ENCODE measurements around the gene RASSF4.

The RASSF4 gene

GRCh38 chr10:44921506-44921905 is 38.1 kb upstream of the RASSF4 start:
- no peak overlapping the region for H3K4me3 ChIP-seq (ENCODE audit: low read length)
- peaks cover 16% of the 10 kb centered on the region for H3K9me3 ChIP-seq (ENCODE audit: control insufficient read depth, low read length)
- no peak overlapping the region for H3K9ac ChIP-seq (ENCODE audit: low read length)
- no peaks in the 10 kb centered on the region for H3K4me1 ChIP-seq (ENCODE audit: control insufficient read depth, insufficient read depth, low read length)
- H3K27me3 ChIP-seq (replicated peaks; ENCODE audit: control insufficient read depth, insufficient read depth, low read length) = peaks cover 25% of the 10 kb centered on the region
- DNase-seq (ENCODE audit: low read depth) = no peak
- H3K36me3 ChIP-seq (ENCODE audit: control insufficient read depth, insufficient read depth, low read length, severe bottlenecking) = no peaks in the 10 kb centered on the region

GRCh38 chr10:44922021-44922420 is 37.6 kb upstream of the RASSF4 start:
- peaks cover 24% of the 10 kb centered on the region for H3K27me3 ChIP-seq (replicated peaks; ENCODE audit: control insufficient read depth, insufficient read depth, low read length)
- no peaks in the 10 kb centered on the region for H3K36me3 ChIP-seq (ENCODE audit: control insufficient read depth, insufficient read depth, low read length, severe bottlenecking)
- H3K4me1 ChIP-seq (ENCODE audit: control insufficient read depth, insufficient read depth, low read length) = peaks cover 3% of the 10 kb centered on the region
- H3K9me3 ChIP-seq (ENCODE audit: control insufficient read depth, low read length) = peaks cover 16% of the 10 kb centered on the region
- DNase-seq (ENCODE audit: low read depth) = no peak
- H3K9ac ChIP-seq (ENCODE audit: low read length) = no peak overlapping the region
- H3K4me3 ChIP-seq (ENCODE audit: low read length) = no peak overlapping the region

GRCh38 chr10:44922796-44923545 is 36.6 kb upstream of the RASSF4 start:
- H3K36me3 ChIP-seq (ENCODE audit: control insufficient read depth, insufficient read depth, low read length, severe bottlenecking) = no peaks in the 10 kb centered on the region
- no peak for DNase-seq (ENCODE audit: low read depth)
- peaks cover 11% of the 10 kb centered on the region for H3K4me1 ChIP-seq (ENCODE audit: control insufficient read depth, insufficient read depth, low read length)
- no peak overlapping the region for H3K9ac ChIP-seq (ENCODE audit: low read length)
- no peak overlapping the region for H3K4me3 ChIP-seq (ENCODE audit: low read length)
- peaks cover 10% of the 10 kb centered on the region for H3K9me3 ChIP-seq (ENCODE audit: control insufficient read depth, low read length)
- peaks cover 21% of the 10 kb centered on the region for H3K27me3 ChIP-seq (replicated peaks; ENCODE audit: control insufficient read depth, insufficient read depth, low read length)

GRCh38 chr10:44923611-44924010 is 36.0 kb upstream of the RASSF4 start:
- H3K4me1 ChIP-seq (ENCODE audit: control insufficient read depth, insufficient read depth, low read length) = peaks cover 11% of the 10 kb centered on the region
- peaks cover 21% of the 10 kb centered on the region for H3K27me3 ChIP-seq (replicated peaks; ENCODE audit: control insufficient read depth, insufficient read depth, low read length)
- H3K4me3 ChIP-seq (ENCODE audit: low read length) = no peak overlapping the region
- H3K9ac ChIP-seq (ENCODE audit: low read length) = no peak overlapping the region
- DNase-seq (ENCODE audit: low read depth) = no peak
- peaks cover 7% of the 10 kb centered on the region for H3K9me3 ChIP-seq (ENCODE audit: control insufficient read depth, low read length)
- no peaks in the 10 kb centered on the region for H3K36me3 ChIP-seq (ENCODE audit: control insufficient read depth, insufficient read depth, low read length, severe bottlenecking)

- H3K4me3 ChIP-seq (ENCODE audit: low read length) = no peak overlapping the region
- peaks cover 11% of the 10 kb centered on the region for H3K4me1 ChIP-seq (ENCODE audit: control insufficient read depth, insufficient read depth, low read length)
- H3K36me3 ChIP-seq (ENCODE audit: control insufficient read depth, insufficient read depth, low read length, severe bottlenecking) = no peaks in the 10 kb centered on the region
- DNase-seq (ENCODE audit: low read depth) = no peak
- peaks cover 7% of the 10 kb centered on the region for H3K9me3 ChIP-seq (ENCODE audit: control insufficient read depth, low read length)
- H3K9ac ChIP-seq (ENCODE audit: low read length) = no peak overlapping the region
- H3K27me3 ChIP-seq (replicated peaks; ENCODE audit: control insufficient read depth, insufficient read depth, low read length) = peaks cover 25% of the 10 kb centered on the region
Measured at GRCh38 chr10:44924261-44925040, 35.2 kb upstream of the RASSF4 start.

GRCh38 chr10:44925224-44925623 is 34.4 kb upstream of the RASSF4 start:
- no peak overlapping the region for H3K9ac ChIP-seq (ENCODE audit: low read length)
- H3K4me3 ChIP-seq (ENCODE audit: low read length) = no peak overlapping the region
- peak; percentile 9 for DNase-seq (ENCODE audit: low read depth)

GRCh38 chr10:44925811-44926750 is 33.5 kb upstream of the RASSF4 start:
- Histone ChIP-seq H3K4me1 (ENCODE audit: control insufficient read depth, insufficient read depth, low read length) (peaks cover 11% of the 10 kb centered on the region), H3K36me3 (ENCODE audit: control insufficient read depth, insufficient read depth, low read length, severe bottlenecking) (no peaks in the 10 kb centered on the region), H3K9ac (ENCODE audit: low read length) (no peak overlapping the region), H3K9me3 (ENCODE audit: control insufficient read depth, low read length) (peaks cover 7% of the 10 kb centered on the region), H3K4me3 (ENCODE audit: low read length) (no peak overlapping the region), H3K27me3 (replicated peaks; ENCODE audit: control insufficient read depth, insufficient read depth, low read length) (peaks cover 21% of the 10 kb centered on the region)
- no peak for DNase-seq (ENCODE audit: low read depth)

More at GRCh38 chr10:44925224-44925623, 34.4 kb upstream of the RASSF4 start:
- Histone ChIP-seq H3K27me3 (replicated peaks; ENCODE audit: control insufficient read depth, insufficient read depth, low read length) (peaks cover 24% of the 10 kb centered on the region), H3K4me1 (ENCODE audit: control insufficient read depth, insufficient read depth, low read length) (peaks cover 11% of the 10 kb centered on the region), H3K9me3 (ENCODE audit: control insufficient read depth, low read length) (peaks cover 7% of the 10 kb centered on the region), H3K36me3 (ENCODE audit: control insufficient read depth, insufficient read depth, low read length, severe bottlenecking) (no peaks in the 10 kb centered on the region)

DNA sequence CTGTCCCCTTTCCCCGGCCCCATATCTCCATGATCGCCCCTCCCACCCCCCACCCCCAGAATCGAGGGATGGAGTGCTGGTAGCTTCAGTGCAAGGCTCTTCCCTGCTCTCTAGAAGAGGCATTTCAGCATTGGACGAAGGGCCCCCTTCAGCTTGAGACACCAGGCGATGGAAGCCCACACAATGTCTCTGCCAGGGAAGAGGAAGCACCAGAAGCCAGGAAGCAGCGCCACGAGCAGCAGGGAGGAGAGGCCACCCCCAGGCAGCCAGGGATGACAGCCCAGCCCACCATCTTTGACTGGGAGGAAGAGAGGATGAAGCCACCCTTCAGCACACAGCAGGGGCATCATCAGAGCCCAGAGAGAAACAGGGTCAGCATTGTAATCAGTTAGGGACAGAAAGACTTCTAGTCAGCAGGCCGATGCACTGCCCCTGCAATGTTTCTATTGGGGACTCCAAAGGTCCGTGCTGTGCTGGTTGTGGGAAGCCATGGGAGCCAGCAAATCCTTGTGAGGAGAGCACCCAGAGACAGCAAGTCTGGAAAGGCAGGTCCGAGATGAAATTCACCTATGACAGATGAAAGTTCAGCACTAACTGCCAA is 32.8 kb upstream of the RASSF4 start:
- H3K4me1 ChIP-seq (ENCODE audit: control insufficient read depth, insufficient read depth, low read length) = peaks cover 11% of the 10 kb centered on the region
- no peak overlapping the region for H3K9ac ChIP-seq (ENCODE audit: low read length)
- peaks cover 20% of the 10 kb centered on the region for H3K27me3 ChIP-seq (replicated peaks; ENCODE audit: control insufficient read depth, insufficient read depth, low read length)
- no peak overlapping the region for H3K4me3 ChIP-seq (ENCODE audit: low read length)
- H3K9me3 ChIP-seq (ENCODE audit: control insufficient read depth, low read length) = peaks cover 7% of the 10 kb centered on the region
- no peak for DNase-seq (ENCODE audit: low read depth)
- no peaks in the 10 kb centered on the region for H3K36me3 ChIP-seq (ENCODE audit: control insufficient read depth, insufficient read depth, low read length, severe bottlenecking)

DNA sequence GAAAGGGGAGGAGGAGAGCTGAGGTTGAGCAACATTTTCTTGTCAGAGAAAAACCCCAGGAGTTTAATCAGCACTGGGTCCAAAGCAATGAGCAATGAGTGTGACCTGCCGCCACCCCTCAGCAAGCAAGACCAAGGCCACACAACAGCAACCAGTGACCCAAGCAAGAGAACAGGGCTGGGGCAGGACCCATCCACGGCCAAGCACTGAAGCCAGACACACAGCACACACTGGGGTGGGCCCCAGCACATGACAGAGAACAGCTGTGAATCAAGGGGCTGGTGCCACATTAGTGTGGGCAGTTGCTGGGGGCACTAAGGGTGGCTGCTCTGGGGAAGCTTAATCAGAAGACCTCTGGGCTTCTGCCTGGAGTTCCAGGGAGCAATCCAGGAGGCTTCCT is 32.2 kb upstream of the RASSF4 start:
- no peak overlapping the region for H3K4me3 ChIP-seq (ENCODE audit: low read length)
- no peaks in the 10 kb centered on the region for H3K36me3 ChIP-seq (ENCODE audit: control insufficient read depth, insufficient read depth, low read length, severe bottlenecking)
- peaks cover 20% of the 10 kb centered on the region for H3K27me3 ChIP-seq (replicated peaks; ENCODE audit: control insufficient read depth, insufficient read depth, low read length)
- H3K9me3 ChIP-seq (ENCODE audit: control insufficient read depth, low read length) = peaks cover 7% of the 10 kb centered on the region
- H3K9ac ChIP-seq (ENCODE audit: low read length) = no peak overlapping the region
- peak; percentile 57 for DNase-seq (ENCODE audit: low read depth)
- H3K4me1 ChIP-seq (ENCODE audit: control insufficient read depth, insufficient read depth, low read length) = peaks cover 11% of the 10 kb centered on the region

- no peak overlapping the region for H3K9ac ChIP-seq (ENCODE audit: low read length)
Measured at GRCh38 chr10:44928462-44928861, 31.1 kb upstream of the RASSF4 start.

More at GRCh38 chr10:44928462-44928861, 31.1 kb upstream of the RASSF4 start:
- Histone ChIP-seq H3K36me3 (ENCODE audit: control insufficient read depth, insufficient read depth, low read length, severe bottlenecking) (no peaks in the 10 kb centered on the region), H3K27me3 (replicated peaks; ENCODE audit: control insufficient read depth, insufficient read depth, low read length) (peaks cover 11% of the 10 kb centered on the region), H3K9me3 (ENCODE audit: control insufficient read depth, low read length) (peaks cover under 1% of the 10 kb centered on the region), H3K4me3 (ENCODE audit: low read length) (no peak overlapping the region), H3K4me1 (ENCODE audit: control insufficient read depth, insufficient read depth, low read length) (peaks cover 11% of the 10 kb centered on the region)
- no peak for DNase-seq (ENCODE audit: low read depth)
